Measurements from ENCODE around the gene CBX6. TPM values are rescaled to one million over a fixed set of nuclear protein-coding genes. Genes with fewer than 3 reads are reported as not detected.
"Not testable (repeated sequence)": the region's sequence is repeated elsewhere in the genome, so short reads cannot be mapped to it uniquely, and the experiment has no call there.

Gene CBX6
- total RNA-seq (2014; rRNA removed; shearing (Covaris generic); ENCODE audit: low replicate concordance) = 9.1 and 18.9 TPM in 2 replicates

- Histone ChIP-seq H3K9me3 (no peaks in the 10 kb centered on the region), H3K36me3 (peaks cover 15% of the 10 kb centered on the region), H3K27me3 (peaks cover 18% of the 10 kb centered on the region), H3K4me3 (peak within 1 kb of the TSS; percentile 55)
- peak; percentile 88 for DNase-seq
Measured at GRCh38 chr22:38872172-38872830, at the start of gene CBX6. TSS of gene CBX6 (minus strand) at chr22:38872216. CDS start at chr22:38872190, 26 bp downstream.

DNA sequence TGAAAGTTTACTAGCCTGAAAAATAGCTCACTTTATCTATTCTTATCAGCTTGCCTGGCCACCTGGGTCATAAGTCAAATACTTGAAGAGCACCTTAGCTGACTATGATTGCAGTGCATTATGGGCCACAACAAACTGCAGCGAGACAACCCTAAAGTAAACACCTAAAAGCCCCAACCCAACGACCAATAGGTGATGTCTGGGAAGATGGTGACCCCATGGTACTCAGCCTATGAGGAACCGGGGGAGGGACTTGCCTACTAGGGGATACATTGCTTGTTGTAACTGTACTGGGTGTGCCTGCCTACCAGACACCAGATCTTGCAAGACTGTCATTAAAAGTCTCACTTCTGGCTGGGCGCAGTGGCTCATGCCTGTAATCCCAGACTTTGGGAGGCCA, 49.8 kb upstream of the CBX6 start:
- Histone ChIP-seq H3K27me3 (peaks cover under 1% of the 10 kb centered on the region; the same call in 1 of the 2 replicates), H3K9me3 (no peaks in the 10 kb centered on the region), H3K4me3 (no peak overlapping the region), H3K36me3 (no peaks in the 10 kb centered on the region)
- no peak for DNase-seq

DNA sequence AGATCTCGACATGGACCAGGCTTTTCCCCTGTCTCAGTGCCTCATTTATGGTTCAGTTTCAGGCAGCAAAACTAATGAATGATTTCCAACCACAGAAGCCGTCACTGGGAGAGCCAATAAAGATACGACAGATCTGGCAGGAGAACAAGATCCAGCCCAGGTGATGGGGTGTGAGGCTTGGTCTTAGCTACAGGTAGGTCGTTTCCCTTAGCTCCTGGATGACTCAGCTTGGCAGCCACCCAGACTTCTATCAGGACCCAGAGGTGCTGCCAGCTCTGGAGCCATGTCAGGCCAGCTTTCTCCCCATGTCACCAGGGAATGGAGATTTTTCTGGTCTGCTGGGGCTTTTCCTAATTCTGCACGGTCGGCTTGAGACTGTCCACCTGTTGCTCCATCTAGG, 49.1 kb upstream of the CBX6 start:
- H3K27me3 ChIP-seq = peaks cover 5% of the 10 kb centered on the region; the same call in 1 of the 2 replicates
- H3K9me3 ChIP-seq = no peaks in the 10 kb centered on the region
- DNase-seq = no peak
- no peak overlapping the region for H3K4me3 ChIP-seq
- no peaks in the 10 kb centered on the region for H3K36me3 ChIP-seq

DNA sequence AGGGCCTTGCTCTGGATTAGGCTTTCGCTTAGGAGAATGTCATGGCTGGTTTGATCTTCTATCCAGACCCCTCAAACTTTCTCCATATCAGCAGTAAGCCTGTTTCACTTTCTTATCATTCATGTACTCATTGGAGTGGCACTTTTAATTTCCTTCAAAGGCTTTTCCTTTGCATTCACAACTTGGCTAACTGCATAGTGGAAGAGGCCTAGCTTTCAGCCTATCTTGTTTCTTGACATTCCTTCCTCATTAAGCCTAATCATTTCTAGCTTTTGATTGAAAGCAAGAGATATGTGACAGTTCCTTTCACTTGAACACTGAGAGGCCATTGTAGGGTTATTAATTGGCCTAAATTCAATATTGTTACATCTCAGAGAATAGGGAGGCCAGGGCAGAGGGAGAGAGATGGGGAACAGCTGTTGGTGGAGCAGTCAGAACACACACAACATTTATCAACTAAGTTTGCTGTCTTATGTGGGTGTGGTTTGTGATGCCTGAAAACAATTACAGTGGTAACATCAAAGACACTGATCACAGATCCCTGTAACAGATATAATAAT, 47.7 kb upstream of the CBX6 start:
- no peak for DNase-seq
- H3K36me3 ChIP-seq = no peaks in the 10 kb centered on the region
- peaks cover 6% of the 10 kb centered on the region for H3K27me3 ChIP-seq
- H3K4me3 ChIP-seq = no peak overlapping the region
- no peaks in the 10 kb centered on the region for H3K9me3 ChIP-seq

GRCh38 chr22:38911434-38911833, 39.4 kb upstream of the CBX6 start:
- no peaks in the 10 kb centered on the region for H3K36me3 ChIP-seq
- H3K9me3 ChIP-seq = no peaks in the 10 kb centered on the region
- no peak for DNase-seq
- H3K4me3 ChIP-seq = no peak overlapping the region
- peaks cover 18% of the 10 kb centered on the region for H3K27me3 ChIP-seq

GRCh38 chr22:38907767-38908166, 35.8 kb upstream of the CBX6 start:
- peaks cover 9% of the 10 kb centered on the region for H3K9me3 ChIP-seq
- H3K36me3 ChIP-seq = no peaks in the 10 kb centered on the region
- peaks cover 16% of the 10 kb centered on the region for H3K27me3 ChIP-seq
- H3K4me3 ChIP-seq = no peak overlapping the region
- DNase-seq = no peak

- no peak for DNase-seq
- no peak overlapping the region for H3K4me3 ChIP-seq
- H3K9me3 ChIP-seq = peaks cover 14% of the 10 kb centered on the region
Measured at GRCh38 chr22:38906052-38906451, 34.0 kb upstream of the CBX6 start.

DNA sequence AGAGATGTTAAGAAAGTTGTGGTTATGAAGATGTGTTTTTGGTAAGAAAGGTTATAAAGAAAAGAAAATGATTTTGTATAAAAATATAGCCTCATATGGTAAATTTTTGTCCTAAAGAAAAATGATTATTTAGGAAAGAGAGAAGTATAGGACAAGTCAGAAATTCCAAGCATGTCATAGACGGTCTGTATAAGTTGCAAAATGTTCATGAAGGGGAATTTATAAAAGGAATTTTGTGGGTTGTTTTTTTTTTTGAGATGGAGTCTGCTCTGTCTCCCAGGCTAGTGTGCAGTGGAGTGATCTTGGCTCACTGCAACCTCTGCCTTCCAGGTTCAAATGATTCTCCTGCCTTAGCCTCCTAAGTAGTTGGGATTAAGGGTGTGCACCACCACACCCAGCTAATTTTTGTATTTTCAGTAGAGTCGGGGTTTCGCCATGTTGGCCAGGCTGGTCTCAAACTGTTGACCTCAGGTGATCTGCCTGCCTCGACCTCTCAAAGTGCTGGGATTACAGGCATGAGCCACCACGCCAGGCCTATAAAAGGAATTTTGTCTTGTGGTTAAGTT, 32.1 kb upstream of the CBX6 start:
- H3K9me3 ChIP-seq = peaks cover 14% of the 10 kb centered on the region
- not testable (repeated sequence) for H3K4me3 ChIP-seq, H3K27me3 ChIP-seq, H3K36me3 ChIP-seq, DNase-seq

More at GRCh38 chr22:38906052-38906451, 34.0 kb upstream of the CBX6 start:
- Histone ChIP-seq H3K36me3 (no peaks in the 10 kb centered on the region), H3K27me3 (peaks cover 12% of the 10 kb centered on the region)

DNA sequence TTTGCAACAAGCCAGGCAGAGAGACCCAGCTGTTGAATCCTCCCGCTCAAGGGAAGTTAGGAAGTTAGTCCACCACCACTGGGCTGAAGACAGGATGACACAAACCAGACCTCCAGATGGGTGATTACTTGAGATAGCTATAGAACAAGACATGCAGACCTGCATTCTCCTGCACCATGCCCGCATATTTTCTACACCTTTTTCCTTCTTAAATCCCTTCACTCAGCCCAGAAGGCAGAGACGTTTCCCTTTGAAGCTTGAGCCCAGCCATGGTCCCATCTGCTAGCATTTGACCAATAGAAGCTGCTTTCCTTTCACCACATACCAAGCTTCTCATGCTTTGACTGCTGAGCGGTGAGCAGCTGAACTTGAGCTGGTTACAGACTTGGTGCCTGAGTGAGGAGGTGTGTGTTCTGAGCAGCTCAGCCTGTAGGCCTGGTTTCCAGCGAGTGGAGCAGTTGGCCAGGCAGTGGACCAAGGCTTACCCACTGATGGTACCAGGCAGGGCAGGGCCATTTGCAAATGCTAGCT, 29.2 kb upstream of the CBX6 start:
- H3K27me3 ChIP-seq = peaks cover 26% of the 10 kb centered on the region
- H3K36me3 ChIP-seq = no peaks in the 10 kb centered on the region
- H3K4me3 ChIP-seq = no peak overlapping the region
- peaks cover 14% of the 10 kb centered on the region for H3K9me3 ChIP-seq
- DNase-seq = no peak

- H3K4me3 ChIP-seq = no peak overlapping the region
- peaks cover 24% of the 10 kb centered on the region for H3K27me3 ChIP-seq
- H3K9me3 ChIP-seq = peaks cover 14% of the 10 kb centered on the region
- DNase-seq = no peak
- H3K36me3 ChIP-seq = no peaks in the 10 kb centered on the region
Measured at GRCh38 chr22:38900677-38901076, 28.7 kb upstream of the CBX6 start.

GRCh38 chr22:38891256-38891655, 19.2 kb upstream of the CBX6 start:
- DNase-seq = no peak
- Histone ChIP-seq H3K9me3 (peaks cover 4% of the 10 kb centered on the region; the same call in 1 of the 2 replicates), H3K27me3 (peaks cover 54% of the 10 kb centered on the region)

GRCh38 chr22:38890377-38890776, 18.4 kb upstream of the CBX6 start:
- H3K4me3 ChIP-seq = no peak overlapping the region
- peaks cover 4% of the 10 kb centered on the region; the same call in 1 of the 2 replicates for H3K9me3 ChIP-seq
- H3K36me3 ChIP-seq = no peaks in the 10 kb centered on the region
- H3K27me3 ChIP-seq = peaks cover 54% of the 10 kb centered on the region
- DNase-seq = no peak

More at GRCh38 chr22:38891256-38891655, 19.2 kb upstream of the CBX6 start:
- Histone ChIP-seq H3K4me3 (no peak overlapping the region), H3K36me3 (no peaks in the 10 kb centered on the region)

- H3K27me3 ChIP-seq = peaks cover 18% of the 10 kb centered on the region
- DNase-seq = no peak
- no peak overlapping the region for H3K4me3 ChIP-seq
- no peaks in the 10 kb centered on the region for H3K36me3 ChIP-seq
- peaks cover 4% of the 10 kb centered on the region; the same call in 1 of the 2 replicates for H3K9me3 ChIP-seq
Measured at GRCh38 chr22:38886333-38886732, 14.3 kb upstream of the CBX6 start.

DNA sequence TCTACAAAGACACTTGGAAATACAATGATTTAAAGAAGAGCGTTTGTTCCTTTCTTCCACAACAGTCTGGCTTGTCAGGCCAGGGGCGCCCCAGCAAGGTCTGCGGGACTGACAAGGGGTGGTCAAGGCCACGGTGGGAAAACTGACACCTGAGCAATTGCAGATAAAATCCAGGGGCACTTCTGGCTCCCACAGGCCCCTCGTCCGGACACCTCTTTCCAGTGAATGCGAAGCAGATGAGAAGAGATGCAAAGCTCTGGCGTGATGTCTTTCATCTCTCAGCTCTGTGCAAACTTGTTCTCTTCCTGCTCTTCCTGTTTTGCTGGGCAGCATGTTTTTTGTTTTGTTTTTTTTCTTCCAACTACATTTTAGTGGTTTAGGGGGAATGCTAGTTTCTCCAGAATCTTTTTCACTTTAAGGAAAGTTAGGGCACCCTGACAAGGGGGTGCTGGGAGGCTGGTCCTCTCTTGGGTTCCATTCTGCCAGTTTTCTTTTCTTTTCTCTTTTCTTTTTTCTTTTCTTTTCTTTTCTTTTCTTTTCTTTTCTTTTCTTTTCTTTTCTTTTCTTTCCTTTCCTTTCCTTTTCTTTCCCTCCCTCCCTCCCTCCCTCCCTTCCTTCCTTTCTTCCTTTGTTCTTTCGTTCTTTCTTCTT, 11.1 kb upstream of the CBX6 start:
- peaks cover 4% of the 10 kb centered on the region for H3K27me3 ChIP-seq
- no peak overlapping the region for H3K4me3 ChIP-seq
- H3K36me3 ChIP-seq = no peaks in the 10 kb centered on the region
- DNase-seq = no peak
- H3K9me3 ChIP-seq = peaks cover 4% of the 10 kb centered on the region; the same call in 1 of the 2 replicates

DNA sequence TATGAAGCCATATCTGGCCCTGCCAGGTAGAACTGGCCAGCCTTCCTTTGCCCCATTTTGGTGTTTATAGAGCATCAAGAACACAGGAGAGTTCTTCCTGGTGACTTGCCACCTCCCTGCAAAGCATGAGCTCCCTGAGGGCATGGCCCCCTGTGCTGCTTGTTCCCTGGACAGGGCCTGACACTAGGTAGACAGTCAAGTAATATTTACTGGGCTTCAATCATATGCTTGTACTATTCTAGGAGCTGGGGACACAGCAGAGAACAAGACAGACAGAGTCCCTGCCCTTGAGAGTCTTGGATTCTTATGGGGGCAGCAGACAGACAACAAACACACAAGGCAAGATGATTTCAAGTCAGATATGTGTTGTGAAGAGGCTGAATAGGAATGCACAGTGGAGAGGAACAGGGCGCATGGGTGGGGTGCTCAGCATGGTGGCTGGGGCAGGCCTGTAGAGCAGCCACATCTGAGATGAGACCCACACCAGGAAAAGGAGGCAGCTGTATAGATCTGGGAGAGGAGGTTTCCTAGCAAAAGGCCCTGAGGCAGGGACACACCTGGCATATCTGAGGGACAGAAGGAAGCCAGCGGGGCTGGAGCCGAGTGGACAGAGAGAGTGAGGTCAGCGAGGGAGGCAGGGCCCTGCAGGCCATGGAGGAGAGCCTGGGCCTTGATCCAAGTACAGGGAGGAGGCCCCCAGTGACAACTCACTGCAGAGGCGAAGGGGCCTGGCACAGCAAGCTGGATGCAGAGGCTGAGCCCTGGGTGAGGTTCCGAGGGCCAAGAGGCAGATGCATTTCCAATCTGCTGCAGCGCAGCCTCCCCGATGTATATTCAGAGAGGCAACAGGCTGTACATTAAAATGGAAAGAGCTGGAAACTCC, 10.2 kb upstream of the CBX6 start:
- no peak overlapping the region for H3K4me3 ChIP-seq
- DNase-seq = no peak
- H3K27me3 ChIP-seq = no peaks in the 10 kb centered on the region
- no peaks in the 10 kb centered on the region for H3K9me3 ChIP-seq
- no peaks in the 10 kb centered on the region for H3K36me3 ChIP-seq

DNA sequence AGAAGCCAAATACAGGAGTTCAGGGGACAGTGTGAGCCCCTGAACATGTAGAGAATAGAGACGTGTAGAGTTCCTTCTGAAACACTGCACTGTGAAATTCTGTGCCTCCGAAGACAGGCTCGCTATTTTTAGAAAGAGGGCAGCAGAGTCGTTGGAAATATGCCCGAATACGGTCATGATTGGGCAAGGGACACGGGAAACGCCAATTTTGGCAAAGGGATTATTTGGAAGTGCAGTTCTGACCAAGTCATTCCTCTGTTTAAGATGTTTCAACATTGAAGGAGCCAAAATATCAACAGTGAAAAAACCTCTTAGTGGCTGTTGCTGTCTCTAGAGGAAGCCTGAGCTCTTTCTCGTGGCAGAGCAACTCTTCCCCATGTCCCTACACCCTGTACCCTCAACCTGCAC, 9.5 kb upstream of the CBX6 start:
- Histone ChIP-seq H3K27me3 (no peaks in the 10 kb centered on the region), H3K36me3 (no peaks in the 10 kb centered on the region), H3K9me3 (no peaks in the 10 kb centered on the region), H3K4me3 (no peak overlapping the region)
- DNase-seq = peak; percentile 65
